GM18519 (cell line): ENCODE data around the gene BCAS3.

Source experiments
- ATAC-seq: cut with Tn5 transposase; IDR thresholded peaks from one replicate; pipeline ENCODE4 v1.9.1; 2021; ENCODE audit warnings: mild to moderate bottlenecking, moderate library complexity; ENCODE audit not compliant: unreplicated experiment, low FRiP score

BCAS3 gene

GRCh38 chr17:61364463-61364846 lies 686.8 kb downstream of the BCAS3 start:
- no peak for ATAC-seq

DNA sequence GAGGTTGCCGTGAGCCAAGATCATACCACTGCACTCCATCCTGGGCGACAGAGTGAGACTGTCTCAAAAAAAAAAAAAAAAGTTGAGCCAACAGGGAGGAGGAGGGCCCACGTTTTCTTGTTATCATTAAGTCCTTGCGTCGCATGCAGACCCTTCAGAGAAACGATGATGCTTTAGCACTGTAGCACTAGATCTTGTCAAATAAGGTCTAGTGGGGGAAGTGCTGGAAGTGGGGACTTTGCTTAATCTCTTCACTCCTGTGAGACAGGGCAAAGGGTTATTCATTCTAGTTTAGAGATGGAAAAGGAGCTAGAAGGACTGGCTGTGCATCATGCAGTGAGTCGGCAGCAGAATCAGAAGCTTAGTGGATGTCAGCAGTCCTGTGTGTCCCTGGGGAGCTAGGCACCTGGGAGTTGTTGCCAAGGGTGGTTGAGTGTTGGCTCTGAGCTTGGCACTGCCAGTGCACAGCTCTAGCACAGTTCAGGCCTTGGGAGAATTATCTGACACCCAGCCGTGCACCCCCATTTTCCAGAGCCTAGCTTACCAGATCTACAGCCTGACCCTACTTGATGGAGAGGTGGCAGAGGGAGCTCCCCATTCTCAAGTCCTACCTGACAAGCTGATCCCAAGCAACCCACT lies 688.5 kb downstream of the BCAS3 start:
- ATAC-seq = no peak

- no peak for ATAC-seq
Observed at GRCh38 chr17:61366715-61367413, 689.2 kb downstream of the BCAS3 start.

DNA sequence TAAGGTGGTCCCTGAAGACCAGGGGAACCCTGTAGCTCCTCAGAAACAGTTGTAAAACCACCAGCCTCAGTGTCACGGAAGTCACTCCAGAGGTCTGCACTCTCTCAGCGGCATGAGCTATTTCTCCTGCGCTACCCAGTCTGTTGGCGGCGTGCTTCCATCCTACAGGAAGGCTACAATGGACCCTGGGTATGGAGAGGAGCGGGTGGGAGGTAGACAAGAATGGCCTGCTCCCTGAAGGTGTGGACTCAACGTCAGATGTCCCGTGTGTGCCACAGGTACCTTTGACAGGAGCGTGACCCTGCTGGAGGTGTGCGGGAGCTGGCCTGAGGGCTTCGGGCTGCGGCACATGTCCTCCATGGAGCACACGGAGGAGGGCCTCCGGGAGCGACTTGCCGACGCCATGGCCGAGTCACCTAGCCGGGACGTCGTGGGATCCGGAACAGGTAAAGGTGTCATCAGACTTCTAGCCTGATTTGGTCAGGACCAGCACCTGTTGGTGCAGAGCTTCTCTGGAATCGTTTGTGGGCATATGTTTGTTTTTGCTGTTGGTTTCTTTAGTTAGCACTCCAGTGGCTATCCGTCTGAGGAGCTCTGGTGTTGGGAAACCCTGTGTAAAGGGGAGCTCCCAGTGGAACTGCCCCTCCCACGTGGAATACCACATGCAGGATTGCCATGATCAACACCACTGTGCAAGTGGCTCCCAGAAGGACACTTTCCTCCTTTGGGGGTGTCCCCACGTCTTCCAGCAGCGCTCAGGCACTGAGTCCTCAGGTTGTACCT lies 690.6 kb downstream of the BCAS3 start:
- ATAC-seq = no peak

- ATAC-seq = no peak
Observed at GRCh38 chr17:61368832-61369450, 691.3 kb downstream of the BCAS3 start.

DNA sequence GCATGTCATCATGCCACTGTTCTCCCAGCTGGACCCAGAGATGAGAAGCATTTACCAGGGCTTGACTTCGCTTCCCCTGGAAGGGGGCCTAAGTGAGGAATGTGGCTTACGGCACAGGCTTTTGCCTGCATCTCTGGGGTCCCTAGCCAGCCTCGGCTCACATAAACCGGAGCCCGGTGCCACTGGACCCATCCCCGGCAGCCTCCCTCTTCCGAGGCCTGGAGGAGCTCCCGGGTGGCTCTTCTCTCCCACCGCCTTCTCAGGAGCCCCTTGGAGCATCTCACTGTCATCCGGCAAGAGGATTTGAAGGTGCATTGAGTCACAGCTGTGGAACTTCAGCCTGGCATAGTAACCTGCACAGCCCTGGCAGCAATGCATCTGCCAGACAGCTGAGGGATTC lies 692.1 kb downstream of the BCAS3 start:
- ATAC-seq = no peak

DNA sequence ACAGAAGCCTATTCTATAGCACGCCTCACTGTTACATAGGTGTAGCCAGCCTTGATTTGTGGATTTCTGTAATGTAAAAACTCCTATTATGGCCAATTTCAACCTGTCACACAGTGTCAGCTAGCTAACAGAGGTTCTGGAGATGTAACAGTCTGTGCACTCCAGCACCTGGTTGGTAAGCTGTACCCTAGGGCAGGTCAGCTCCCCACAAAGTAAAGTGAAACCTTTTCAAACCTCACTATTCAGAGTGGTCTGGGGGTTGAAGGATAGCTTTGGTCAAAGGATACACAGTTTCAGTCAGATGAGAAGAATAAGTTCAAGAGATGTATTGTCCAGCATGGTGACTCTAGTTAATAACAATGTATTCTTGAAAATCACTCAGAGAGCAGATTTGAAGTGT lies 693.5 kb downstream of the BCAS3 start:
- no peak for ATAC-seq

GRCh38 chr17:61371606-61372005 lies 694.0 kb downstream of the BCAS3 start:
- ATAC-seq = no peak

DNA sequence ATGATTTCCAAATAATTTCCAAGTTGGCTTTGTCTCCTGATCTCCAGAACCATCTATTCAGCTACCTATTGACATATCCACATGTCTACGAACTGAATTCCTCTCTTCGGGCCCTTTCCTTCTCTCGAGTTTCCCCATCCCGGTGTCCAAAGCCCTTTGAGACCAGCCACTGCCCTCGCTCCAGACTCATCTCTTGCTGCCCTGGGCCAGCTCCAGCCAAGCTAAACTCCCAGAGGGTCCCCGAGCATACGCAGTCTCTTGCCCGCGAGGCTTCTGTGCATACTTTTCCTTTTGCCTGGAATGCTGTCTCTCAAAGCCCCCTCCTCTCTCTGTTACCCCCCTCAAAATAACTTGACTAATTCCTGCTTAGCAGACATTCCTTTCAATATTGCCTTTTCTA lies 694.8 kb downstream of the BCAS3 start:
- no peak for ATAC-seq

- ATAC-seq = no peak
Observed at GRCh38 chr17:61376931-61377838, 699.5 kb downstream of the BCAS3 start.

DNA sequence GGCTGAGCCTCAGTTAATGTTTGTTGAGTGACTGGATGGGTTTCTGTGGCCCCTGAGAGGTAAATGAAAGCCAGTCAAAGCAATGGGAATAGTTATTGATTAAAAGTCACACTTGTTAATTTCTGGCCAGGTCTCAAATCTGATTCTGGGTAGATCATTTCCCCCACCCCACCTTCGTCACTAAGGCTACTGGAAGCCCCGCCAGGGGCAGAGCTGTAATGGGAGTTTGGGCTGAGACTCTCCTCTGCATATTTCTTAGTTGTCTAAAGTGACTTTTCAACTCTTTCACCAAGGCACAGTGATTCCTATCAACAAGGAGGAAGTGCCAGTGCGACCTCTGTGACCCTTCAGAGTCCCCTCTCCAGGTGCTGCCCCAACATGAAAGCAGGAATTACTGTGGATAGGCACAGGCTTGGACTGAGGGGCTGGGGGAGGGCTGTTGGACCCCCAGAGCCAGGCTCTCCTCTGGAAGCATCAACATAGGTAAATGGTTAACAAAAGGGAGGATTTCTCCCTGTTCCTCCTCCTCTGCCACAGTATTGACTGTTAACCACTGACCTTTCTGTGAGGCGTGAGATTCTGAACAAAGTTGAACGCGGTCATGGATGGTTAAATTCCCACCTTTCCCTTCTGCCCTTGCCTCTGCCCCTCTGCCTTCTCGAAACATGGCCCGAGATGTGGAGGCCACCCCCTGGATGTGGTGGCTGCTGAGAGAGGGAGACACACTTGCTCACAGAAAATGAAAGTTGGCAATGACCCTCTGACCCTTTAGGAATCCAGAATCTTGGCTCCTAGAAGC lies 701.2 kb downstream of the BCAS3 start:
- ATAC-seq = no peak

DNA sequence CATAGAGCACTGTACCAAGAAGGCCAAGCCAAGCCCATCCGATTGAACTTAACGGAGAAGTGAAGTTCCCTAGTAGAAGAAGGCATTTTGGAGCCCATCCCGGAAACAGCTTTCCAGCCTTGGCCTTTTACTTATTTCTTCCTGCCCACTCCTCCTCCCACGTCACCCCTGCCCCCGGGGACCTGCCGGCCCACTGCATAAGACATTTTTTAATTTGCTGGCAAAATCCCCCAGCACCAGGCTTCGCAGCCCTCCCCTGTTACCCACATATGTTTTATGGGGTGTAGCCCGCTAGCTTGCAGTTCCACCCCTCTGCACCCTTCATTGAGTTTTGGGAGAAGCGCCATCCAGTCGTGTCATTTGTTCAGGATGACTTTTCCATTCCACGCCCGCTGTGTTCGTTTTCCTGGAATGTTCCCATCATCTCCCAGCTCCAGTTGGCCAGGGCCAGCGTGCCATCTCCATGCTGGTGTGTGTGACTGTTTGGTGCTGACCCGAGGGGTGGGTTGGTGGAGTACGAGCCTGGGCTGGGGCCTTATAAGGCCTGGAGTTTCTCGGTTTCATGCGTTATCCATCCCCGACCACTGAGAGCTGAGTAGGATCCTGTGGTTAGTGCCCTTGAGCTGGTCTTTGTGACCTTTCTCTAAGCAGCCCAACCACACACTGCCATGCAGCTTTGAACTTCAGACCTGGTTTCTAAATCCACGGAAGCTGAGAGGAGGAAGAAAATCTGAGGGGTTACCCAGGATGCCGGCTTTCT lies 702.0 kb downstream of the BCAS3 start:
- no peak for ATAC-seq

DNA sequence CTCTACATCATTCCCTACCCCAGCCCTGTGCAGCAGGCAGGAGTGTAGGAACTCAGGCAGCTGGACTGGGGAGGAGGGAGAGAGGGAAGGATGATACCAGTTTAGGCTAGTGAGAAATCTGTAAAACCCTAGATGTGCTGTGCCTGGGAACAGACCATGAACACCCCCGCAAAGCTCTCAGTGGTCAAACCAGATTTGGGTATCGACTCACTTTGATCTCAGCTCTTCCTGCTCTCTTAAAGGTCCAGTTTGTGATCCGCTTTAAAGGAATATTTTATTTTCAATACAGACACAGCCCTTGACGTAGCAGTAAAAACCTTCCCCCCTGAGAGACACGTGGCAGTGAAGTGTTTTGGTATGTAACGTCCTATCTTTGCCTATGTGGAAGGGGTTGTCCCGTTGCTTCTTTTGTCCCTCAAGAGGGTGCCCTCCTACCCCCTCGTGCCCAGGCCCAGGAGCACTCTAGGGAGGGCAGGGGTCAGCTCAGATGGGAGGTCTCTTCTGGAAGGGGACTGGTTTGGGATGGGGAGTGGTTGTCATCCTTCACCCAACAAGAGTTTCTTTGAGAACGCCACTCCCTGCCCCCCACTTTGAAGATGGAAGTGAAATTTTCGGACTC lies 702.7 kb downstream of the BCAS3 start:
- ATAC-seq = no peak

DNA sequence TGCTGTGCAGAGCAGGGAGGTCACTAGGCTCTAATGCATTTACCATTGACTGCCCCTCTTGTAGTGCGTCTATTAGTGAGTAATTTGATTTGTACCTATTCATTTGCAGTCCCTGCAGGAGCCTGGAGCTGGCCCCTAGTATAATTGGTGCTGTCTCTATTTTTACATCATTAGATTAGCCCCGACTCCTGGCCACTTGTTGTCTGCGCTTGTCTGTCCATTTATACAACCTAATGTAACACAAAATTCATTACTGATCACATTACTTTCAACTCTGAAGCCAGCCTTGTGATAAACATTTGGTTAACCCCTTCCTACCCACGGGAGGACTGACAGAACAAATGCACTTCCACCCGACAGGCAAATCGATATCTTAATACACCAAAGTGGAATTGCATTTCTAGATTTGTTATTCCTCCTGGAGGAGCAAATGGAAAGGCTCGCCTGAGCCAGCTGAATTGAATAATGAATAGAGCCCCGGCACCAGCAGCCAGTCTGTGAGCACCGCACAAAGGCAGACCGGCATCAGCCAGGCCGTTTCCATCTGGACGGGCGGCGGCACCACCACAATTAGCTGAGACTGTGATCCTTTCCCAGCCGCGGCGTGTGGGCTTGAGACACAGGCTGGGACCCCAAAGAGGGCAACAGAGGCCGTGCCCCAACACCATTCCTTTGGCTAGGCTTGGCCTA lies 703.3 kb downstream of the BCAS3 start:
- ATAC-seq = no peak

DNA sequence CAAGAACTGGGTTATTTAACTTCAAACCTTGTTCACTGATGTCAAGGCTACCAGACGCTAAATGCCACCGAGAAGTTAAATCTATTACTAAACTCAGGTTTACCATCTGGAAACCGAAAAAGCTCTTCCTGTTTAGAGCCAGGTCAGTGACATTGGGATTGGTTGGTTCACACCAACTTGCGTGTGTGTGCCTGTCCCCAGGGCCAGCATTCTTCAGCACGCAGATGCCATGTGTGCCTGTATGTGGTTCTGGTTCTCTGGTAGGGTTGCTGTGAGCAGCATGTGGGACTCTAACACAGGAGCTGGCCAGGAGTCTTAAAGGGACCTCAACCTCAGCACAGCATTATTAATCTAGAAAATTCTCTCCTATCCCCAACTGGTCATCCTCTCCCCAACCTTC lies 703.9 kb downstream of the BCAS3 start:
- no peak for ATAC-seq

DNA sequence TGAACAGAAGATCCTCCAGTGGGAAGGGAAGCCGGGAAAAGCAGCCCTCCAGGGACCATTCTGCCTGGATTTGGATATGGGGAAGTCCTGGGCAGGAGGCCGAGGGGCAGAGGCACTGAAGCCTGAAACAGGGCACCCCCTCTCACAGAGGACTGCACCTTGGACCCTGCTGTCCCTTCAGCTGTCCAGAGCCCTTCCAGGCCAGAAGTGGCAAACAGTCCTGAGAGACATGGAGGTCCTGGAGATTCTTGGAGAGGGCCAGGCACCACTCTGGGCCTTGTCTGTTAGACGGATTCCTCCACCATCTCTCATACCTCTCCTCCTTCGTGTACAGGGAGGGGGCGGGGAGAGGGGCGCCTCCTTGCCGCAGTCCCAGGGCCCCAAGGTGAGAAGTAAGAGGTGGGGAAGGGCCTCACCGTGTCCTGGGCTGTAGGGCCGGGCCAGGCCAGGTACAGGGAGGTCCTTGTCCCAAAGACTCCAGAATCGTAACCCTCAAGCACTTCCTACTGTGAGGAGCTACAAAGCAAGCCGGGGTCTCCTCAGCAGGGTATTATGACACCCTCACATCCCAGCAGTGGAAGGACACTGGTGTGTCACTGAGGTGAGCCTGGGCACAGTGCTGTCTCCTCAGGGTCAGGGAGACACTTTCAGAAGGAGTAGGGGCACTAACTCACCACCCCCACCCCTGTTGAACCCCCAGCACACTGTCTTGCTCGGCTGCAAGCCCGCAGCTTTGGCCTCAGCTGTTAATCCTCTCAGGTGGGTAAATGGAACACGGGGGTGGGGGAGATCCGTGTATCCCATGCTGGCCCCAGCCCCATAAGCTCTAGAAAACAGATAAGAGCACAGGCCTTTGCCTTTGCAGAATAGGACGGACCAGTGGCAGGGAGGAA lies 705.4 kb downstream of the BCAS3 start:
- ATAC-seq = no peak
